ENCODE results near the gene CTDSP1. TPM values are rescaled to one million over a fixed set of nuclear protein-coding genes. Genes with fewer than 3 reads are reported as not detected.

CTDSP1 gene
- total and polyA plus RNA-seq, 8 donors: 54.2 to 90.8 (median 76.3) TPM

GRCh38 chr2:218423584-218423983 is 23.9 kb downstream of the CTDSP1 start:
- Histone ChIP-seq H3K27me3 (no peaks in the 10 kb centered on the region), H3K36me3 (no peaks in the 10 kb centered on the region), H3K27ac (no peak overlapping the region), H3K9me3 (no peaks in the 10 kb centered on the region), H3K4me1 (no peaks in the 10 kb centered on the region), H3K4me3 (no peak overlapping the region)
- DNase-seq (no peak), ATAC-seq (no peak), FAIRE-seq (no peak)
- 83 to 90% methylated on average over 9 of the region's 9 CpGs for WGBS, 2 donors
- intact Hi-C loops (cut with DNase I): no loop called here
- no peak for TF ChIP-seq CTCF (IDR thresholded peaks at IDR 0.05)

- H3K27me3 ChIP-seq: no peaks in the 10 kb centered on the region
- H3K27ac ChIP-seq: no peak overlapping the region
- ATAC-seq: no peak
- WGBS, 2 donors: 90% methylated on average over 10 of the region's 10 CpGs
- H3K9me3 ChIP-seq: no peaks in the 10 kb centered on the region
- H3K4me3 ChIP-seq: no peak overlapping the region
- no peaks in the 10 kb centered on the region for H3K36me3 ChIP-seq
- DNase-seq: no peak
- TF ChIP-seq CTCF (IDR thresholded peaks at IDR 0.05): no peak
- no peak for FAIRE-seq
- intact Hi-C loops (cut with DNase I): no loop called here
- H3K4me1 ChIP-seq: no peaks in the 10 kb centered on the region
Observed at GRCh38 chr2:218425531-218425930, 25.9 kb downstream of the CTDSP1 start.

- Histone ChIP-seq H3K9me3 (no peaks in the 10 kb centered on the region), H3K27me3 (no peaks in the 10 kb centered on the region), H3K4me3 (no peak overlapping the region), H3K27ac (no peak overlapping the region), H3K4me1 (no peaks in the 10 kb centered on the region), H3K36me3 (no peaks in the 10 kb centered on the region)
- DNase-seq (no peak), FAIRE-seq (no peak), ATAC-seq (no peak)
- no peak for TF ChIP-seq CTCF (IDR thresholded peaks at IDR 0.05)
- intact Hi-C loops (cut with DNase I): no loop called here
- WGBS, 2 donors: 81% methylated on average over 11 of the region's 11 CpGs
Observed at GRCh38 chr2:218427741-218428140, 28.1 kb downstream of the CTDSP1 start.

- no peaks in the 10 kb centered on the region for H3K4me1 ChIP-seq
- intact Hi-C loops (cut with DNase I): no loop called here
- no peaks in the 10 kb centered on the region for H3K36me3 ChIP-seq
- H3K4me3 ChIP-seq: no peak overlapping the region
- ATAC-seq (no peak), FAIRE-seq (no peak), DNase-seq (peak in 1 of 6 donors; percentile 45)
- WGBS, 2 donors: 93 to 96% methylated on average over 24 of the region's 24 CpGs
- TF ChIP-seq CTCF (IDR thresholded peaks at IDR 0.05): no peak
- H3K27me3 ChIP-seq: no peaks in the 10 kb centered on the region
- H3K27ac ChIP-seq: no peak overlapping the region
- no peaks in the 10 kb centered on the region for H3K9me3 ChIP-seq
Observed at GRCh38 chr2:218428846-218429558, 29.3 kb downstream of the CTDSP1 start.

- ATAC-seq: no peak
- no peaks in the 10 kb centered on the region for H3K27me3 ChIP-seq
- H3K4me1 ChIP-seq: no peaks in the 10 kb centered on the region
- H3K36me3 ChIP-seq: no peaks in the 10 kb centered on the region
- FAIRE-seq: no peak
- DNase-seq: peak in 1 of 6 donors; percentile 25
- H3K27ac ChIP-seq: no peak overlapping the region
- TF ChIP-seq CTCF (IDR thresholded peaks at IDR 0.05): no peak
- 74 to 85% methylated on average over 9 of the region's 9 CpGs for WGBS, 2 donors
- intact Hi-C loops (cut with DNase I): no loop called here
- H3K4me3 ChIP-seq: no peak overlapping the region
- no peaks in the 10 kb centered on the region for H3K9me3 ChIP-seq
Observed at GRCh38 chr2:218429911-218430692, 30.4 kb downstream of the CTDSP1 start.

Measured in pancreas (tissue), 10 donors.